ENCODE results near the gene FXYD4. TPM values are rescaled to one million over a fixed set of nuclear protein-coding genes. Genes with fewer than 3 reads are reported as not detected.

FXYD4 gene
- total RNA-seq, 4 donors from 2014 or later: not detected

GRCh38 chr10:43376828-43377423 is 5.5 kb downstream of the FXYD4 start:
- no peak for DNase-seq (ENCODE audit: low spot score in 2 of 2)

GRCh38 chr10:43377424-43377883 is 6.0 kb downstream of the FXYD4 start:
- WGBS, 2 donors: 78 to 81% methylated on average over 13 of the region's 13 CpGs
- intact Hi-C loops (cut with DNase I; ENCODE audit: low total_unique reads): no loop called here
- no peak for DNase-seq (ENCODE audit: low spot score in 2 of 2)
- no peak overlapping the region for H3K4me3 ChIP-seq (ENCODE audit: low read depth, poor library complexity, severe bottlenecking)
- TF ChIP-seq CTCF (IDR thresholded peaks at IDR 0.05) (no peak), POLR2A (IDR thresholded peaks at IDR 0.05) (no peak)

More at GRCh38 chr10:43376828-43377423, 5.5 kb downstream of the FXYD4 start:
- intact Hi-C loops (cut with DNase I; ENCODE audit: low total_unique reads): no loop called here
- no peak overlapping the region for H3K4me3 ChIP-seq (ENCODE audit: low read depth, poor library complexity, severe bottlenecking)
- no peak for TF ChIP-seq POLR2A (IDR thresholded peaks at IDR 0.05)
- 77 to 91% methylated on average over 2 of the region's 2 CpGs for WGBS, 2 donors

DNA sequence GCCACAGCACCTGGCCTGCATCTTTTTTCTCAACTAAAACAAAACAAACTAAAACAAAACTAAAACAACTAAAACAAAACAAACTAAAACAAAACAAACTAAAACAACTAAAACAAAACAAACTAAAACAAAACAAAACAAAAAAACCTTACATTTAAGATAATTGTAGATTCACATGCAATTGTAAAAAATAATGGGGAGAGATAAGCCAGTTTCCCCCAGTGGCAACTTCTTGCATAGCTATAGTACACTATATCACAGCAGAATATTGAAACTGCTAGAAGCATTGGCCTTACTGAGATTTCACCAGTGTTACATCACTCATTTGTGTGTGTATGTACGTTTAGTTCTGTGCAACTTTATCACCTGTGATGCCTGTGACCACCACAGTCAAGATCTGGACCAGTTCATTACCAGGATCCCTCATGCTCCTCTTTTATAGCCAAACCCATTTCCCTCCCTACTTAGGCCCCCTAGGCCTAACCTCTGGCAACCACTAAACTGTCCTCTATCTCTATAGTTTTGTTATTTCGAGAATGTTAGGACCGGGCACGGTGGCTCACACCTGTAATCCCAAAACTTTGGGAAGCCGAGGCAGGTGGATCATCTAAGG is 9.3 kb downstream of the FXYD4 start:
- intact Hi-C loops (cut with DNase I; ENCODE audit: low total_unique reads): no loop called here
- no peak for DNase-seq (ENCODE audit: low spot score in 2 of 2)
- TF ChIP-seq CTCF (IDR thresholded peaks at IDR 0.05): no peak
- TF ChIP-seq POLR2A (IDR thresholded peaks at IDR 0.05): no peak
- H3K4me3 ChIP-seq (ENCODE audit: low read depth, poor library complexity, severe bottlenecking): no peak overlapping the region
- WGBS, 2 donors: 83 to 94% methylated on average over 5 of the region's 5 CpGs

- H3K4me3 ChIP-seq (ENCODE audit: low read depth, poor library complexity, severe bottlenecking): no peak overlapping the region
- TF ChIP-seq CTCF (IDR thresholded peaks at IDR 0.05) (no peak), POLR2A (IDR thresholded peaks at IDR 0.05) (no peak)
- WGBS, 2 donors: 56 to 62% methylated on average over 14 of the region's 14 CpGs
- DNase-seq (ENCODE audit: low spot score in 2 of 2): no peak
- intact Hi-C loops (cut with DNase I; ENCODE audit: low total_unique reads): no loop called here
These were observed 12.0 kb downstream of the FXYD4 start for GRCh38 chr10:43383204-43383971.

- TF ChIP-seq CTCF (IDR thresholded peaks at IDR 0.05) (no peak), POLR2A (IDR thresholded peaks at IDR 0.05) (no peak)
- no peak for DNase-seq (ENCODE audit: low spot score in 2 of 2)
- intact Hi-C loops (cut with DNase I; ENCODE audit: low total_unique reads): no loop called here
- H3K4me3 ChIP-seq (ENCODE audit: low read depth, poor library complexity, severe bottlenecking): no peak overlapping the region
- 85% methylated on average over 10 of the region's 10 CpGs for WGBS, 2 donors
These were observed 13.1 kb downstream of the FXYD4 start for GRCh38 chr10:43384252-43385221.

Measured in lower leg skin (tissue), 4 donors.